Activated CD4-positive, CD25-positive, alpha-beta regulatory T cell (primary cell): Measurements from ENCODE around the gene TMEM53.

Experiments used
- DNase-seq, 4 experiments: peaks; one replicate each; lab custom pipeline; 2025; lab: John Stamatoyannopoulos, UW

TMEM53 gene

GRCh38 chr1:44603718-44604117 is 70.6 kb downstream of the TMEM53 start:
- DNase-seq = no peak
